DND-41 (cell line): ENCODE data around the gene TECR.
"Not testable (repeated sequence)": the region's sequence is repeated elsewhere in the genome, so short reads cannot be mapped to it uniquely, and the experiment has no call there.

ENCODE experiments used
- CTCF ChIP-seq: IDR thresholded peaks from 2 replicates; pipeline ENCODE4 v1.5.1; 2012; ENCODE audit warnings: borderline replicate concordance, low read length, moderate library complexity, mild to moderate bottlenecking; ENCODE audit not compliant: poor library complexity, severe bottlenecking; ENCODE audit errors: extremely low read depth
- EZH2 ChIP-seq: IDR thresholded peaks from 3 replicates; pipeline ENCODE4 v1.6.1; 2012; ENCODE audit warnings: borderline replicate concordance, low read depth, mild to moderate bottlenecking, moderate library complexity, low read length, inconsistent platforms; ENCODE audit not compliant: severe bottlenecking

- not testable (repeated sequence) for TF ChIP-seq CTCF, EZH2
These were observed 82.8 kb downstream of the TECR start for GRCh38 chr19:14612242-14612641.
